HG02973 (cell line): ENCODE measurements around the gene MBD3.

Source experiments
- ATAC-seq: cut with Tn5 transposase; IDR thresholded peaks from one replicate; pipeline ENCODE4 v1.9.1; 2021; ENCODE audit warnings: moderate library complexity; ENCODE audit not compliant: unreplicated experiment

Gene MBD3

DNA sequence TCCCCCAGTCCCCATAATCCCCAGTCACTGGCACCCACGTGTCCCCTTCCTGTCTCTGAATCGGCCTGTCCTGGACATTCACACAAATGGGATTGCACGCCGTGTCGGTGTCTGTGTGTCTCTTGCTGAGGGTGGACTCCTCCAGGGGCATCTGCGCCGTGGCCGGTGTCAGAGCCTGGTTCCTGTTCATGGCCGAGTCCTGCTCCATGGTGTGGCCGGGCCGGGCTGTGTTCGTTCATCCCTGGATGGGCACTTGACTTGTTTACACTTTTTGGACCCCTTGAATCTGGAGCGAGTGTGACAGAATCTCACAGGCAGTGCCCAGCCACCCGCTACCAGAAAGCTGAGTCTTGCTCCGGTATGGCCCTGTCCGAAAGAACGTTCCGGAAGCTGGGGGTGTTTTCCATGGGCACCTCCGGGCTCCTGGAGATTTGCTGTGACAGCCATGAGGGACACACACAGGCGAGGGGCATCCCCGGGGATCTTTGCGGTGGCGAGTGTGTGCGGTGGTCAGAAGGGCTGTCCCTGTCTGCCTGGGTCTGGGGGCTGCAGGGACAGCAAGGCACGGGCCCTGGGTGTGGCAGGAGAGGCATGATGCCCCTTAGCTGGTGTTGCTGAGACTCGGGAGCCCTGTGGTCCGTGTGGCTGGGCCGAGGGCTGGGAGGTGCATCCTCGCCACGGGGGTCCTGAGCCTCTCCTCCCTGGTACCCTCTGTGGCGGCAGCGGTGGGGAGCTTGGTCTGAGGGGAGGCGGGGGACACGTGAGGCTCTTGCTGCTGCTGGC is 18.1 kb downstream of the MBD3 start:
- ATAC-seq = no peak

DNA sequence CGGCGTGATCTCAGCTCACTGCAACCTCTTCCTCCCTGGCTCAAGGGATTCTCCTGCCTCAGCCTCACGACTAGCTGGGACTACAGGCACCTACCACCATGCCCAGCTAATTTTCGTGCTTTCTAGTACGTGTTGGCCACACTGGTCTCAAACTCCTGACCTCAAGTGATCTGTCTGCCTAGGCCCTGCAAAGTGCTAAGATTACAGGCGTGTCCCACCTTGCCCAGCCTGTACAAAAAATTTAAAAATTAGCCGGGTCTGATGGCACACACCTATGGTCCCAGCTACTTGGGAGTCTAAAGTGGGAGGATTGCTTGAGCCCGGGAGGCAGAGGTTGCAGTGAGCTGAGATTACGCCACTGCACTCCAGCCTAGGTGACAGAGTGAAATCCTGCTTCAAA is 19.9 kb downstream of the MBD3 start:
- ATAC-seq = no peak

DNA sequence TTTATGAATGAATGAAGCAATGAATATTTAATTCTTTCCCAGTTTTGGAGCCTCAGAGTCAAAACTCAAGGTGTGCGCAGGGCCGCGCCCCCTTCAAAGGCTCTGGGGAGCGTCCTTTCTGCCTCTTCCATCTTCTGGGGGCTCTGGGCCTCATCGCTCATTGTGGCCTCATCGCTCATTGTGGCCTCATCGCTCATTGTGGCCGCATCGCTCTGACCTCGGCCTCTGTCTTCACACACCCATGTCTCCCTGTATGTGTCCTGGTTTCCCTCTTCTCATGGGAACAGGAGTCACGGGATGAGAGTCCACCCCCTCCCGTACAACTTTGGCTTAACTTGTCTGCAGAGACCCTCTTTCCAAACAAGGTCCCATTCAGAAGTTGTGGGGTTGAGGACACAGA is 21.3 kb downstream of the MBD3 start:
- no peak for ATAC-seq

DNA sequence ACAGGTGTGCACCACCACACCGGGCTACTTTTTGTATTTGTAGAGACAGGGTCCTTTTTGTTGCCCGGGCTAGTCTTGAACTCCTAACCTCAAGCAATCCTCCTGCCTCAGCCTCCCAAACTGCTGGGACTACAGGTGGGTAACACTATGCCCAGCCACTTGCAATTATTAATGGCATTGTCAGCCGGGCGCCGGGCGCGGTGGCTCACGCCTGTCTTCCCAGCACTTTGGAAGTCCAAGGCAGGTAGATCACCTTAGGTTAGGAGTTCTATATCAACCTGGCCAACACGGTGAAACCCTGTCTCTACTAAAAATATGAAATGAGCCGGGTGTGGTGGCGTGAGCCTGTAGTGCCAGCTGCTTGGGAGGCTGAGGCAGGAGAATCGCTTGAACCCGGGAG is 21.8 kb downstream of the MBD3 start:
- no peak for ATAC-seq

DNA sequence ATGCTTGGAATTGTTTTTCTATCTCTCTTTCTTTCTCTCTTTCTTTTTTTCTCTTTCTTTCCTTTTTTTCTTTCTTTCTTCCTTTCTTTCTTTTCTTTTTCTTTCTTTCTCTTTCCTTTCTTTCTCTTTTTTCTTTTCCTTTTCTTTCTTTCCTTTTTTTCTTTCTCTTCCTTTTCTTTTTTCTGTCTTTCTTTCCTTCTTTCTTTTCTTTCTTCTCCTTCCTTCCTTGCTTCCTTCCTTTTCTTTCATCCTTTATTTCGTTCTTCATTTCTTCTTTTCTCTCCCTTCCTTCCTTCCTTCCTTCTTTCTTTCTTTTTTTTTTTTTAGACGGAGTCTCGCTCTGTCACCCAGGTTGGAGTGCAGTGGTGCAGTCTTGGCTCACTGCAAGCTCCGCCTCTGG is 22.7 kb downstream of the MBD3 start:
- no peak for ATAC-seq

DNA sequence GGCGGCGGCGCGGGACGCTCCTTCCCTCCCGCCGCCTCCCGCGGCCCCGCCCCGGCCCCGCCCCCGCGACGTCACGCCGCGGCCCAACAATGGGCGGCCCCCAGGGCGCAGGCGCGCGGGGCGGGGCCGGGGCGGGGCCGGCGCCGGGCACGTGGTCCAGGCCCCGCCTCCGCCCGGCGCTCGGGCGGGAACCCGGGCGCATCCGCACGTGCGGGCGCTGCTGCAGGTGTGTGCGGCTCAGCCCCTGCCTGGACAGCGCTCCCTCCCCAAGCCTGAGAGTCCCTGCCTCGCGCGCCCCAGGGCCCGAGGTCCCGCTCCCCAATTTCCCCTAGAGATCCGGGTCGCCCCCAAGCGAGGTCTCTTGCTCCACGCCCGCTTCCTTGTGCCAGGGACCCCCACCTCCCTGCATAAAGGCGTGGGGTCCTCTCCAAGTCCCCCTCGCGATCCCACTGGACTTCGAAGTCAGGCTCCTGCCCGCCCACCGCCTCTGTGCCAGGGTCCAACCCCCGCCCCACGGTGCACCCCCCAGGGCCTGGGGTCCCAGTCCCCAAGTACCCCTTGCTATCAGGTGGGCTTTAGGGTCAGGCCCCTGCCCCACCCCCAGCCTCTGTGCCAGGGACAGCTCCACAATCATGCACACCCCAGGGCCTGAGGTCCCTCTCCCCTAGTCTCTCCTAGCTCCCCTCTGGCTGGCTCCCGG is 24.2 kb downstream of the MBD3 start, which contains the start of gene MEX3D:
Gene MEX3D (minus strand): TSS at position 6 of the 700 bp plus-strand sequence. CDS start 267 bp downstream, outside the sequence.
- no peak for ATAC-seq

DNA sequence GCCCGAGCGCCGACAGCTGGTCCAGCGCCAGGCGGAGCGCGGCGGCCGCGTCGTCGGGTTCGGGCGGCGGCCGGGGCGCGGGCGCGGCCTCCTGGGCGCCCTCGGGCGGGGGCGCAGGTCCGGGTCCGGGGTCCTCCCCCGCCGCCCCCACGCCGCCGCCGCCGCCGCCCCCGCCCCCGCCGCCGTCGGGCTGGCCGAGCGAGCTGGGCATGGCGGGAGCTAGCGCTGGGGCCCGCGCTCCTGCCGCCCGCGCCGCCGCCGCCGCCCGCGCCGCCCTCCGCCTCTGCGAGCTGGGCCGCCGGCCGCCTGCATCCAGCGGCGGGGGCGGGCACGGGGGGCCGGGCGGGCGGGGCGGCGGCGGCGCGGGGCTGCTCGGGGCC is 24.8 kb downstream of the MBD3 start:
- ATAC-seq = no peak

DNA sequence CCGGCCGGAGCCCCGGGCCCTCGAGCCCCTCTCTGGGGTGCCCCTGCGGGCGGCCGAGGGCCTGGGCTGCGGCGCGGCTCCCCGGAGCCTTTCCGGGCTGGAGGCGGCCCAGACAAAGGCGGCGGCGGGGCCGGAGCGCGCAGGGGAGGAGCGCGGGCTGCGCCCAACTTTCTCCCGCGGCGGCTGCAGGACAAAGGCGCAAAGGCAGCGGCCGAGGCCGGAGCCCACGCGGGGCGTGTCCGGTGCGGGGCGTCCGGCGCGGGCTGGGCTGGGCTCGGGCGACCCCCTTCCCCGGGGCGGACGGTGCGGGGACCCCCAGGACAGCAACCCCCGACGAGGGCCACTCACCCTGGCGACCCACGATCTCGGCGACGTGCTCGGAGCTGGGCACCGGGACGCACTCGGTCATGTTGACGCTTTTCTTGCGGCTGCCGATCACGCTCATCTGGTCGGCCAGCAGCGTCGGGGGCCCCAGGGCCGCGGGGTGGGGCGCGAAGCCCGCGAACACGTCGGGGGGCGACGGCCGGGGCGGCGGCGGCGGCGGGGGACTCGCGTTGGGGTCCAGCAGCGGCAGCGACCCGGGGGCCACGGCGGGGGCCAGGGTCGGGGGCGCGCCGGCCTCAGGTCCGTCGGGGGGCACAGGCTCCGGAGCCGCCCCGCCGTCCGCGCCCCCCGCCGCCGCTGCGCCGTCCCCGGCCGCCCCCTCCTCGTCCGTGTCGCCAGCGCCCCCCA is 25.4 kb downstream of the MBD3 start:
- no peak for ATAC-seq

DNA sequence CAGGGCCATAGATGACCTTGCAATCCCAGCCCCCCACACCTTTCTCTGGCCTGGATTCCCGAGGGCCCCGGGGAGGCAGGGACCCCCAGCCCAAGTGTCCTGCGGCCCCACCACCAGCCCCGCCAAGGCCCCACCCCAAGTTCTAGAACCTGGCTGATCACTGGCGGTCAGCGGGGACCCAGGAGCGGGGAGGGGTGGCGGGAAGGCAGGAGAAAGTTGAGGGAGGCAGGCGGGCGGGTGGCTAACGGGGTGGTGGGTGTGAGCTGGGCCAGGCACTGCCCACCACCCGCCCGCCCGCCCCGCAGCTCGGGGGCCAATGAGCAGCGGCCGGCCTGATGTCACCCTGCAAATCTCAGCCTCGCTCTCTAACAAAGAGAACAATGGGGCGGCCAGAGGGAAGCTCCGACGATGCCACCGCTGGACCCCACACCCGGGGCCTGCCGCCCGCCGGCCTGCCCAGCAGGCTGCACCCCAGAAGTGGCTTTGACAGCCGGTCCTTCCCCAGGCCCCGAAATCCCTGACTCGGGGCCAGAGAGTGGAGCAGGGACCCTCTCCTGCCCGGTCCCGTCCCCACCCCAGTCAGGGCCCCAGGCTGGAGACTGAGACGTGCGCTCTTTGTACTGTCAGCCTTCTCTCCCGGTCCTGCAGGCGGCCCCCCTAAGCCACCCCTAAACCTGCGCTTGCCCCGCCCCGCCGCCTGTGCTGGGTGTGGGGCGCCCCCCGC is 26.1 kb downstream of the MBD3 start:
- ATAC-seq = no peak

DNA sequence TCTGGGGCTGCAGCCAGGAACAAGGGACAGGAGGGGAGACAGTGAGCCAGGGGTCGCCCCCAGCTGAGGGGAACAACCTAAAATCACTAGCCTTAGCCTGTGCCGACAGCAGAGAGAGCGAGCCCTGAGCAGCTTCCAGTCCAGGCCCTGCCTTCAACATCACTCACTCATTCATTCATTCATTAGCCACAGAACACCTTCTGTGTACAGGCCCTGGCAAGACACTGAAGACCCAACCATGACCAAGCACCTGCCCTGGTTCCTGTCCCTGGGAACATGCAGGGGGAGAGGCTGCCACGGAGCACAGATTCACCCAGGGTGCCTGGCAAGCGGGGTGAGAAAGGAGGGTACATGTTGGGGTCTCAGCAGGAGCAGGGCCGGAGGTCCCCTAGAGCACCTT is 29.4 kb downstream of the MBD3 start:
- no peak for ATAC-seq

DNA sequence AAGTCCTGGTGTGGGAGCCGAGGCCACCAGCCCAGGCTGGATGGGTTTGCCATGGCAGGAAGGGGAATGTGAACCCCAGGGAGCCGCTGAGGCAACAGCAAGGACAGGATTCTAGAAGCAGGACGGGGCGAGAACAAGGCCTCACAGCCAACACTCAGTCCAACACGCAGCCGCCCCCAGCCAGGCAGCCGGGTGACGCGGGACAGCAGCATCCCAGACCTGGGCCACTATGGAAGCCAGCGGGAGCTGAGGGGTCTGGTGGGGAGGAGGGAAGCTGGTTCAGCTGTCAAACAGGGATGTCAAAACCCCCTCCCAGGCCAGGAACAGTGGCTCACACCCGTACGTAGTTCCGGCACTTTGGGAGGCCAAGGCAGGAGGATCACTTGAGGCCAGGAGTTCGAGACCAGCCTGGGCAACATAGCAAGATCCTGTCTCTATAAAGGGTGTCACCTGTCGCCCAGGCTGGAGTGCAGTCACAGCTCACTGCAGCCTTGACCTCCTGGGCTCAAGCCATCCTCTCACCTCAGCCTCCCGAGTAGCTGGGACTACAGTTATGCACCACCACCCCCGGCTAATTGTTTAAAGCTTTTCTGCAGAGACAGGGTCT is 31.3 kb downstream of the MBD3 start:
- ATAC-seq = no peak

DNA sequence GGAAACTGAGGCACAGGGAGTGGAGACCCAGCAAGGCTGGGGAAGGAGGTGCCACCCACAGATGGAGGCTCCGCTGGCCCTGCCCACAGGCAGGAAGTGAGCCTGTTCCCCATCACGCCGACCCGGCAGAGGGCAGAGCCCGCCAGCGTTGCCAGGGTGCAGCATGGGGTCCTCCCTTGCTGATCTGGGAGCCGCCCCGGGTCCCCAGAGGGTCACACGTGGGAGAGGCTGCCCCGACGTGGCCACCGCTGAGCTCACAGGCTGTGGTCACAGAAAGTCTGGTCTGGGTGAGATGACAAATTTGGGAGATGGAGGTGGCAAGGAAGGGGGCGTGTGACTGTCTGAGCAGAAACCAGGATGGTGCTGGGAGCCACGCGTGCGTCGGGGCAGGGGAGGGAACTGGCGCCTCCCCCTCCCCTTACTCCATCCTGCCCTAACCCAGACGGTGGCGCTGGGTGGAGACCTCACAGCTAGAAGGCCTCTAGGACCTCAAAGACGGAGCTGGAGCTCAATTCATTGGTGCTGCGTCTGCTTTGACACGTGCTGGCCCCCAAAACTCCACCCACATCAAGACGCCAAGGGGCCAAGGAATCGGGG is 32.3 kb downstream of the MBD3 start:
- ATAC-seq = no peak

DNA sequence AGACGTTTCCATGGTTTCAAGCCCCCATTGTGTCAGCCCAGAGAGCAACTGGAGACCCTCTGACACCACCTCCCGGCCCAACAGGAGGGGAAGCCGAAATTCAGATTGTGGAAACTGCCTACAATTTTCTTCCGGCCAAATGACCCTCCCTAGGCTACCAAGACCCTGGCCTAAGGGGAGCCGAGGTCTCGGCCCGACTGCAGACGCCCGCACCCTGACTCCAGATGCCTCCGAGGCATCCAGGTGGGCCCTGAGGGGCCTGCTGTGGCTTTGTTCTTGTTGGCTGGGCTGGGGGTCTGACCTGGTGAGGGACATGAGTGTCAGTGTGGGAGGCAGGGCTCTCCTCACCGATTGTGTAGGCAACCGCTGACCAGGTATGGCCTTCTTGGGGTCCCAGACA is 34.1 kb downstream of the MBD3 start:
- ATAC-seq = no peak

DNA sequence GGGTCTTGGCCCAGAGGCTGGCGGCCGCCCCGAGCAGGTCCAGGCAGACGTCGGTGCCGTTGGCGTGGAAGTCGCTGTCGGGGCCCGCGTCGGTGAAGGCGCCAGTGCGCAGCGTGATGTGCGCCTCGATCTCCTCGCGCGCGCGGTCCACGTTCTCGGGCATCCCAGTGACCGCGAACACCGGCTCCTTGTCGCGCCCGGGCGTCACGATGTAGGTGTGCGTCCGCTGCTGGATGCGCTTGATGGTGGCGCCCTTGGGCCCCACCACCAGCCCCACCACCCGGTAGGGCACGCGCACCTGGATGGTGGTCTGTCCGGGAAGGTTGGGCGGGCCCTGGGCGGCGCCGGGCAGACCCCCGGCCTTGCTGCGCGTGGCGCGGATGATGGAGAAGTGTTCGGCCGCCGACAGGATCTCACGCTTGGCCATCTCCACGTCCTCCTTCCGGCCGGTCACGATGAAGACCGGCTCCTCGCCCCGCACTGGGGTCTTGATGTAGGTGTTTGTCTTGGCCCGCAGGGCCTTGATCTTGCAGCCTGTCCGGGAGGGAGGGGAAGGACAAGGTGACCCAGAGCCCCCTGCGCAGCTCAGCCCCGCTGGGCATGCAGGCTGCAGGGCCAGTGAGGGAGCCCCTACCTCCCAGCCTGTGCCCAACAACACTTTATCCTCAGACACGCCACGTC is 36.1 kb downstream of the MBD3 start:
- no peak for ATAC-seq

DNA sequence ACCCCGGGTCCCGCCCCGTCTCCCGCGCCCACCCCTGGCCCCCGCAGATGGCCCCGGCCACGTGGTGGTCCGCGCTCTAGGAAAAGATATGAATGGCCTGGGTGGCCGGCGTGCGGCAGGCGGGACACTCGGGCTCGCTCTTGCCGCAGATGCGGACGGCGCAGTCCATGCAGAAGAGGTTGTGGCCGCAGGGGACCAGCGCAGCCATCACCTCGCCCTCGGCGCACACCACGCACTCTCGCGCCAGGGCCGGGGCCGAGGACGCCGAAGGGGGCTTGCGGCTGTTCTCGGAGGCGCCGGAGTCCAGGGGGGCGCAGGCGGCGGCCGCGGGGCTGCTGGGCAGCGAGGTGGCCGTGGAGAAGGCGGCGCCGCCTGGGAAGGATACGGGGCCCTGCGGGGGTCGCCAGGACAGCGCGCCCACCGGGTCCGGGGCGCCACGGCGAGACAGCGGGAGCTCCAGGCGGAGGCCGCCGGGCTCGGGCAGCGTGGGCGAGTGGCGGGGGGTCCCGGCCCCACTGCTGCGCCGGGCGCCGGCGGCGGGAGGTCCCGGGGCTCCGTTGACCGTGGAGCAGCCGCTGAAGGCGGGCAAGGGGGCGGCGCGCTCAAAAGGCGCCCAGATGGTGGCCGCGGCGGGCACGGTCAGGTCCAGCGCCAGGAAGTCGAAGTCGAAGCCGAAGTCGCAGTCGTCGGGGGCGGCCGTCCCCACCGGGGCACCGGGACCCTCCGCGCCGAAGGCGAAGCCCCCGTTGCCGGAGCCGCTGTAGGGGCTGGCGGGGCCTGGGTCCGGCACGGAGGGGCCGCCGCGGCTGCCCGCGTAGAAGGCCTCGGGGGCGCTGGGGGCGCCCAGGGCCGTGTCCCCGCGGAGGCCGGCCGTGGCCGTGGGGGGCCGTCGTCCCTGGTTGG is 36.9 kb downstream of the MBD3 start:
- no peak for ATAC-seq

DNA sequence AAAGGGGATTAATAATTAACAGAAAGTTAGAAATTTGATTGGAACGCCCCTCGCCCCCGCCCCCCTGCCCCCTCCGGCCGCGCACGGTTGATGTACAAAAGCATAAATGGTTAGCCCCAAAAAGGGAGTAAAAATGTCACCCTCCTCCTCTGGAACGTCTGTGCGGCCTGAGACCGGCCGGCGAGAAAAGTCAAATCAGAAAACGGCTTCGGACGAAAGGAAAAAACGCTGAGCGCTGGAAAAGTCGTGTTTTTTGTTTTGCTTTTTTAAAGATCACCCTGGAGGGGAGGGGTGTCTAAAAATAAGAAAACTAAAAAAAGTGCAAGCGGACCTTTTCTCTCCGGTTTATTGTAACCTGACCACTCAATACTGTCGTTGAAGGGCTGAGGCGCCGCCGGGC is 37.7 kb downstream of the MBD3 start:
- ATAC-seq = no peak

DNA sequence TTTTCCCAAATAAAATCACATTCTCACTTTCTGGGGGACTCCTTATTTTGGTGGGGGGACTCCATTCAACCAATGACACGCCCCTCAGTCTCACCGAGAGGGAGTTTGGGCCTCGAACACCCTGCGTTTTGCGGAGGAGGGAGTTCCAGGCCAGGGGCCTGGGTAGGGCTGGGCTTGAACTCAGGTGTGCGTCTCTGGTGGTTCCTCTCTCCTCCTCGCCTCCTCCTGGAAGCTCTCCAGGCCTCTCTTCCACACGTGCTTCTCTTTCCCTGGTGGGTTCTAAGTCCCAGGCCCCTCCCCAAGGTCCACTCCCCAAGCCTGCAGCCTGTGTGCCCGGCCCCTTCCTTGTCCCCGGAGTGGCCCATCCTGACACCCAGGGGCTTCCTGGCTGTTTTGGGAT is 39.2 kb downstream of the MBD3 start:
- ATAC-seq = no peak

DNA sequence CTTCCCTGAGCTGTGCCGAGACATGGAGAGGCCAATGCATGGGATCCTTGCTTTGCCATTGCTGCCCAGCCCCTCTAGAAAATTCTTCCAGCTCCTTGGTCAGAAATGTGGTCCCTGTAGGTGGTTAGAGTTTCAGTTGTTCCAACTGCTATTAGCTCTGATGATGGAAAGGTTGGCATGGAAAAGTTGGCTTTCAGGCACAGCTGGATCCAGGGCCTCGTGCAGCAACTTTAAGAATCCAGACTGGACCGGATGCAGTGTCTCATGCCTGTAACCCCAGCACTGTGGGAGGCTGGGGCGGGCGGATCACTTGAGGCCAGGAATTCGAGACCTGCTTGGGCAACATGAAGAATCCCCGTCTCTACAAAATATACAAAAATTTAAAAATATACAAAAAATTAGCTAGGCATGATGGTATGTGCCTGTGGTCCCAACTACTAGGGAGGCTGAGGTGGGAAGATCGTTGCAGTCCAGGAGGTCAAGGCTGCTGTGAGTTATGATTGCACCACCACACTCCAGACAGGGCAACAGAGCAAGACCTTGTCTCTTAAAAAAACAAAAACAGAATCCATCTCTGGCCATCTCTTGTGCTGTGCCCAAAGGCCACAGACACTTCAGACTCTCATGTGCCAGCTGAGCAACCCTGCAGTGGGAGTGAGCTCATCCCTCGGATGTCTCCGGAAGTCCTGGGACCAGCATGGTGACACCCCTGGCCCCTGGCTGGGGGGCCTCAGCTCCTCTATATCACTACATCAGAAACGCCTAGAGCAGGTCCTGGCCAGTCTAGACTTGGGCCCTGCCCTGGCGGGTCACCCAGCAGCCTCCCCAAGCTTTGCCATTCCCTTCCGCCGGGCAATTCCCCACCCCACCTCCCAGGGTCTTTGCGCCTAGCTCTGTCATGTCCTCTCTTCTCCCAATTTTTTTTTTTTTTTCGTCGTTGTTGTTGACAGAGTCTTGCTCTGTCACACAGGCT is 41.3 kb downstream of the MBD3 start:
- ATAC-seq = no peak
